DMS53 (cell line): ENCODE measurements around the gene PIAS2.
A peak's percentile ranks its signal among the peaks of the same experiment; 100 is the strongest.
"Not testable (repeated sequence)": the region's sequence is repeated elsewhere in the genome, so short reads cannot be mapped to it uniquely, and the experiment has no call there.

Experiments used
- DNase-seq: peaks from one replicate; lab custom pipeline; 2025; lab: John Stamatoyannopoulos, UW

The PIAS2 gene

DNA sequence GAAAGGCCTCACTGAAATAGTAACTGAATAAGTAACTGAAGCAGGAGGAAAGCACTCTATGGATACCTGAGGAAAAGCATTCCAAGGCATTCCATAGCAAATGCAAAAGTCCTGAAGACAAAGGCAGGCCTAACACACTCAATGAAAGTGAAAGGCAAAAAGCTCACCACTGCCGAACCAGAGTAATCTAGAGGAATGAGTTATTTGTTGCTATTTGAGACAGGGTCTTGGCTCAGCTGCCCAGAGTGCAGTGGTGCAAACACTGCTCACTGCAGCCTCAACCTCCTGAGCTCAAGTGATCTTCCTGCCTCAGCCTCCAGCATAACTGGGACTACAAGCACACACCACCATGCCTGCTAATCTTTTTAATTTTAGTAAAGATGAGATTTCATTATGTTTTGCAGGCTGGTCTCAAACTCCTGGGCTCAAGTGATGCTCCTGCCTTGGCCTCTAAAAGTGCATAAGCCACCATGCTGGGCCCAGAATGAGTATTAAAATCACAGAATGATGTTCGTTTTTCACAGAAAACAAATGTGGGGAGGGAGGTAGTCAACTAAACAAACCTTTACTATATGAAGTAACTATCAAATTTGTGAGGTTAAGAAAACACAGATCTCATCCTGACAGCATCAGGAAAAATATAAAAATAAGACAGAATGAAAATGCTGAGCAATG lies 17.9 kb downstream of the PIAS2 start:
- DNase-seq: no peak

DNA sequence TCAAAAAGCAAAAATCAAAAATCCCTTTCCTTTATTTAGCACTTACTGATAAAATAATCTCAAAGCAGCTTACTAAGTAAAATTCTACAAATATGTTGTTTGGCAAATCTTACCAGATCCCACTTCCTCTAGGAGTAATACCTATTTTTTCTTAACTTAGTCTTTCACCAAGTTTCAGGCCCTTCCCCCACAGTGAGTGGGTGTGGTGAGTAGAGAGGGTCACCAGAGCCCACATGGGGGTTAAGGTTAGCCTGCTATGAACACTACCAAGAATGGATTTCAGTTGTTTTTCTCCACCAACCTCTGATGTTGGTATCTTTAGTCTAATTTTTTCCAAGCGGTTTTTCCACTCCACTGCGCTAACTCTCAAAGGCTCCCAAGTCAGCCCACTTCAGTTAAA lies 23.2 kb downstream of the PIAS2 start:
- no peak for DNase-seq

DNA sequence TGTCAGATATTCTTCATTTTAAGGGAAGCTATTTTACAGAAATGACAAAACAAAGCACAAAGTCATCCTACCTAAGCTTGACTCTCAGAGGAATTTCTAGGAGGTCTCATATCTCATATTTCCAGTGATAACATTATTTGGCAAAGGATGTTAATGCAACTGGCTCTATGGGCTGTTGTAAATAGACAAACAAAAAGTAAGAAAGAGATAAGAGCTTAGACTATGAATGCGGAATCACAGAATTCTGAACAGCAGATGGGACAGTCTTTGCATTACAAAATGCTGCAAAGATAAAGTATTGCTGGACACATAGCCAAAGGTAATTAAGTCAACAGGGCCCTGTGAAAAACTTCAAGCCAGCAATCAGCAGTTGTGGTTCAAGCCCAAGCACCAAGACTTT lies 23.9 kb downstream of the PIAS2 start:
- no peak for DNase-seq

DNA sequence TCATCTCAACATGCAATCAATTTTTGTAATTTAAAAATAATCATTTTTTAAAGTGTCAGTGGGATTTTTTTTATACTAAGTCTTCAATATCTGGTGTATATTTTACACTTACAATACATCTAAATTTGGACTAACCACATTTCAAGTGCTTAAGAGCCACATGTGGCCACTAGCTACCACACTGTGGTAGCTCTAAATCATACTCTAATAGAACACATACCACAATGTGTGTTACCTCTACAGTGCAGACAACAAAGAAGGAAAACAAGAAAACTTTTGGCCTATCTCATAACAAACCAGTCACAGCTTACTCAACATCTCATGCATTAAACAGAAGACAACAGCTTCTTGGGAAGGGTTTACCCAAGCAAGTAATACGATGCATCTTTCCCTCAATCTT lies 24.5 kb downstream of the PIAS2 start:
- DNase-seq: no peak

DNA sequence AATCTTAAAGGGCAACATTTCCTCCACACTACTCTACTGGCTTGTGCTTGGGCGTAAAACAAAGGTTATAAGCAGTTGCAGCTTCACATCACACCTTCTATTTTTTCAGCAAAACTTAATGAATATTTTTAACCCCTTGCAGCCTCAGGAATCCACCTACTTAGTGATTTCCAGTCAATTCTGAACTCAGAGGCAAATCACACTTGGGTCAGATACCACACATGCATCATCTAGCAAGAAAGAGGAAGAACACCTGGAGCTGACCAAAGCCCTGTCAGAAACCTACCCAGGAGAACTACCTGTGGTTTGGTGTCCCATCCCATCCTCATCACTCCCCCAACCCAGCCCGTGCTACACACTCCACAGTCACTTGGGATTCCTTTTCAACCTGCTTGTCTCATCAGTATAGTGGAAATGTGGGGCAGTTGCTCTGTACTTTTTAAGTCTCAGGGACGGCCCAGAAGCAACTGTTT lies 25.5 kb downstream of the PIAS2 start:
- no peak for DNase-seq

DNA sequence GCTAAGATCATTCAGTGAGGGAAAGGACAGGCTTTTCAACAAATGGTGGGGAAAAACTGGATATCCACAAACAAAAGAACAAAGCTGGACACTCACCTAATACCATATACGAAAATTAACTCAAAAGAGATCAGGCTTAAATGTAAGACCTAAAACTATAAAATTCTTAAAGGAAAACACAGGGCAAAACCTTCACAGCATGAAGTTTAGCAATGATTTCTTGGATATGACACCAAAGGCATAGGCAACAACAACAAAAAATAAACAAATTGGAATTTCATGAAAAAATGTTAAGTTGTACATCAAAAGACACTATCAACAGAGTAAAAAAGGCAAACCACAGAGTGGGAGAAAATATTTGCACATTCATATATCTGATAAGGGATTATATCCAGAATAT lies 28.3 kb downstream of the PIAS2 start:
- DNase-seq: no peak

DNA sequence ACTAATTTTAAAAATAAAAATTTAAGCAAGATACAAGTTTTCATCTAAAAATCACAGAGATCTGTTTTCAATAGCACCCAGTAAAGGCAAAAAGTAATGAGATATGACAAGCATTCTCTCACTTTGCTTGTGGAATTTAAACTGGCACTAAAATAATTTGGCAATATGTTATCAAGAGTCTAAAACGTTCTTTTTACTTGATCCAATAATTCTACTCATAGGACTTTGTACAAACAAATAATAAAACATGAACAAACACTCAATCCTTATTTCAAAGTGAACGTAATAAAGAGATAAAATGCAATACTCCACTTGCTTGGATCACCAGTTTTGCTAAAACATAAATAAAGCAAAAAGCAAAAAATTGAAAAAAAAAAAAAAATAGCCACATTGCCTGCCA lies 30.4 kb downstream of the PIAS2 start:
- no peak for DNase-seq

DNA sequence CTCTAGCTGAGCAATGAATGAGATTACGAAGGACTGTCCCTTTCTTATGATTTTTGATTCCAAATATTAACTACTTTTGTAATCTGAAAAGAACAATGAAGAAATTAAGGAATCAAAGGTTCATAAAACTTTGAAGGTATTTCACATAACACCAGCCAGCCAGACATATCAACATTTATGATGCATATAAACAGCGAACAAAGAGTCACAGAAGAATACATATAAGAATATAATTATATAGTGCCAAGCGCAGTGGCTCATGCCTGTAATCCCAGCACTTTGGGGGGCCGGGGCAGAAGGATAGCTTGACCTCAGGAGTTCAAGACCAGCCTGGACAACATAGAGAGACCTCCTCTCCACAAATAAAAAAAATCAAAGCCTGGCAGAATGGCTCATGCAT lies 34.1 kb downstream of the PIAS2 start:
- DNase-seq: no peak

DNA sequence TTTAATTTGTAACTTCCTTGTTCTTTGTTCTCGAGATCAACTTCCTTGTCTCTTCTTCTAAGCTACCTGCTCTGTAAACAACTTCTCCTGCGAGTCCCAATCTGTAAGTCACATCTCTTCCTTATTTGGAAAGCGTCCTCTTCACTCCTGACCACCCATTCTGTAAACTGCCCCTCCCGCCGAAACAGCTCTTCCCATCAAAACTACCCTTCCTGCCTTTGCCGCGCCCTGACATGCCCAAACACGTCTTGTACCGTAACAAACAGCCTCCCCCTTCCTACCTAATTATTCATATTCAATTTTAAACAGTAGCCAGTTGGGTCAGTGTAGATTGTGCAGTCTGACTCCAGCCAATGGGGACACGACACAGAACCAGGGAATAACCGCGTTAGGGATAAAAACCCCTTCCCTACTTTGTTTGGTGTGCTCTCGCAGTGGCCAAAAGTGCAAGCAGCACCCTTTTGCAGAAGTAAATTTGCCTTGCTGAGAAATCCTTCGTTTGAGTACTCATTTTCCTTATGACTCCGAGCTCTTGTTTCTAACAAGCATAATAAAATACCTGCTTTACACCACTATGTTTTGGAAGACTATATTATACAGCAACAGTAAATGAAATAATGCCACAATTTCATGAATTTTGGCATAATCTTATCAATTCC lies 39.8 kb downstream of the PIAS2 start:
- DNase-seq: peak; percentile 57

DNA sequence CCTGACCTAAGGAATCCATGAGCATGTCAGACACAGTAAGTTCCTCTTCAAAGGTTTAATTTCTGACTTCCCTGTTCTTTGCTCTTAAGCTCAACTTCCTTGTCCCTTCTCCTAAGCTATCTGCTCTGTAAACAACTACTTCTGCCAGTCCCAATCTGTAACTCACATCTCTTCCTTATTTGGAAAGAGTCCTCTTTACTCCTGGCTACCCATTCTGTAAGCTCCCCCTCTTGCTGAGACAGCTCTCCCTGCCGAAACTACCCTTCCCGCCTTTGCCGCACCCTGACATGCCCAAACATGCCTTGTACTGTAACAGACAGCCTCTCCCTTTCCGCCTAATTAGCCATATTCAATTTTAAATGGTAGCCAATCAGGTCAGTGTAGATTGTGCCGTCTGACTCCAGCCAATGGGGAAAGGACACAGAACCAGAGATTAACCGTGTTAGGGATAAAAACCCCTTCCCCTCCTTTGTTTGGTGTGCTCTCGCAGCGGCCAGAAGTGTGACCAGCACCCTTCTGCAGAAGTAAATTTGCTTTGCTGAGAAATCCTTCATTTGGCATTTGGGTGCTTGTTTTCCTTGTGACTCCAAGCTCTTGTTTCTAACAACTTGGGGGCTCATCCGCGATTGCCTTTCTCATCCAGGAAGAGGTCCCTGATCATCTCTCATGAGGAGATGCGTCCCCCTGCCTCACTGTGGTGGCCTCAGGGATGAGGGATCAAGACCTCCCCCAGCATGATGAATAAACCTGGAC lies 49.0 kb downstream of the PIAS2 start:
- DNase-seq: no peak

DNA sequence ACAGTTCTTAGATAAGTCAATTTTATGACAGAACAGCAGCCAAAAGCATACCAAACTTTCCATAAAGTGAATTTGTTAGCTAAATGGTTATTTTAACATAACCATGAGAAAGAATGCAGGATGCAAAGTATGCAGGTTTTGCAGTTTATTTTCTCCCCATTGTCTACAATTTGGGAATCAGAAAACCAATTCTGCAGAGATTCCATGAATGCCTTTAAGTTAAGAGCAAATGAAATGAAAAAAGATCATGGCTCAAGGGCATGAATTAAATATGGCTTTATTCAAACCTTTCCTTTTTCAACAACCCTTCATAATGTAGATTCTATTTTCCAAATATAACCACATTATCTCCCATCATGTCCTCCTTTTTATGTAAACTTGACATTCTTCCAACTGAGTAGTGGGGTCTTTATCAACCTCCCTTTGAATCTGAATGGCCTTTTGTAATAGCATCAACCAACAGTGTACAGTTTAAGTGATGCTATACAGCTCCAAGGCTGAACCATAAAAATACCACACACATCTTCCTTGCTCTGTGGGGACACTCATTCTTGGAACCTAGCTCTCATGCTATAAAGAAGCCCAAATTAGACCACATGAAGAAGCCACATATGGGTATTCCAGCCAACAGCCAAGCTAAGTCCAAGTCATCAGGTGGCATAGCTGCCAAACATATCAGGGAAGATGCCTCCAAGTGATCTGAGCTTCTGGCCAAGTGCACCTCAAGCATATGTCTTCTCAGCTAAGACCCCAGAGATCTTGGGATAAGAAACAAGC lies 49.8 kb downstream of the PIAS2 start:
- DNase-seq: no peak

DNA sequence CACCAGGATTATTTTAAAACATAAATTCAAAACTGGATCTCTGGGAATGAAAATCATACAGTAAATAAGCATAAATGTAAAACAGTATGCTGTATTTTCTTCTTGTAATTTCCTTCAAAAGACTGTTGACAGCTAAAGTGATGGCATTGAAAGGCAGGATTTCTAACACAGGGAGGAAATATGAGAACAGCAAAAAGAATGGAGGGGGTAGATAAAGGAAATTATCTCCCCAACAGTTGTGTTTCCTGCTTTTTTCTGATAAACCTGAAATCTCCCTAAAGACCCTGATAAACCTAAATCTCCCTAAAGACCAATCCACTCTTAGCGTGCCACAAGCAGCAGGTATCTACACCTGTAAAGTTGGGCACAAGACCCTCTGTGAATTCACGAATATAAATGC lies 50.8 kb downstream of the PIAS2 start:
- DNase-seq: no peak

DNA sequence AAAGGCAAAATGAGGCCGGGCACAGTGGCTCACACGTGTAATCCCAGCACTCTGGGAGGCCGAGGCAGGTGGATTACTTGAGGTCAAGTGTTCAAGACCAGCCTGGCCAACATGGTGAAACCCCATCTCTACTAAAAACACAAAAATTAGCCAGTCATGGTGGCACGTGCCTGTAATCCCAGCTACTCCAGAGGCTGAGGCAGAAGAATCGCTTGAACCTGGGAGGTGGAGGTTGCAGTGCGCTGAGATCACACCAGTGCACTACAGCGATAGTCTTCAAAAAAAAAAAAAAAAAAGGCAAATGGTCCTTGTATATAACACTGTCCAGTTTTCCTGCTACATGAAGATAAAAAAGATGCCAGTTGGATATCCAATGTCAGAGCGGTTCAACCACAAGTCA lies 52.1 kb downstream of the PIAS2 start:
- not testable (repeated sequence) for DNase-seq

DNA sequence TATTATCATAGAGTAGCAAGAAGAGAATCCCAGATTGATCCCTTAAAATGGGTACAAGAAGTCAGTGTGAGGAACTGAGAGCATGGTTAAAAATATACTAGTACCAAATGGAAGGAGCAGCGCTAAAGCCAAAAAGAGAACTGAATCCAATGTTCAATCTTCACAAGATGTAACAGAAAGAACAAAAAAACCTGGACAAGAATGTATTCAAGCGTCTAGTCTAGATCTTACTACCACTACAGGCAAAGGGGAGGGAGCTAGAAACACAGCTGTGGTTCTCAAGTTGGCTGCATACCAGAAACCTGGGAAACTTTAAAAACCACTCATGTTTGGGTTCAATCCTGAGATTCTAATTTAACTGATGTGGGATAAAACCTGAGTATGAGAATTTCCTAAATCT lies 57.5 kb downstream of the PIAS2 start:
- no peak for DNase-seq

DNA sequence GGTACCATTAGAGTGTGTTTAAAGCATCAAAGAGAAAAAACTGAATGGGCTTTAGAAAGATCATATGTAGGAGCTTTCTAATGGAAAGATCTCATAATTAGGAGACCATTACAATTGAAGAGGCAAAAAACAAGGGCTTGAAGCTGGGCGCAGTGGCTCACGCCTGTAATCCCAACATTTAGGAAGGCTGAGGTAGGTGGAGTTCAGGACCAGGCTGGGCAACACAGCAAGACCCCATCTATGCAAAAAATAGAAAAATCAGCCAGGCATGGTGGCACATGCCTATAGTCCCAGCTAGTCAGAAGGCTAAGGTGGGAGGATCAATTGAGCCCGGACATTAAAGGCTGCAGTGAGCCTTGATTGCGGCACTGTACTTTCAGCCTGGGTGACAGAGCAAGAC lies 59.0 kb downstream of the PIAS2 start:
- DNase-seq: no peak

DNA sequence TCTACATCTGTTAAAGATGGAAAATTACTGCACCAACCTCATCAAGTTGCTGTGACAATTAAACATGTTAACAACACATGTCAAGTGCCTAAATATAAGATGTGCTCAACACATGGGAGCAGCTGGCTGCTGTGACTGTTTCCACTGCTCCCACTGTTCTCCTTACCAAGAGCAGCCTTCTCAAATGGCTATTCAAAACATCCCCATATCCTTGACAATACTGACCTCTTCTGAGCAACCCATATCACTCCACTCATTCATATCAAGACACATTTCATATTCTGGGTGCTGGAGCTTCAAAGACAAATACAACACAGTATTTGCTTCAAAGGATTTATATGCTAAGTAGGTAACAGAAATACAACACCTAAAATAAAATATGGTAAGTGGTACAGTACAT lies 60.3 kb downstream of the PIAS2 start:
- peak; percentile 43 for DNase-seq

DNA sequence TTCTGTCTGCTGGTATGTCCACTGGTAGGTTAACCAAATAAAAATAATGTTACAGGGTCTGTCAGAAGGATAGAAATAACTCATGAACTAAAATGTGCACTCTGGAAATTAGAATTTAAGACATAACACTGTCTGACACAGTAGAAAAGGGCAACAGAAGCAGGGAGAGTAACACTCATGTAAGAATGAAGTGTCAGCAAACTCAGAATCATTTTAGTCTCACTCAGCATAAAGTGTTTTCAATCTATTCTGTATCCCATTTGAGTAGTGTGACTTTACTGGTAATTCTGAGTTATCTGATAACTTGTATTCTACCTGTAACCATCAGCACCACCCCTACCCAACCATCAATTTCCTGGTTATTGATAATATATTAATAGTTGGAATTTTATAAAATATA lies 68.3 kb downstream of the PIAS2 start:
- no peak for DNase-seq

DNA sequence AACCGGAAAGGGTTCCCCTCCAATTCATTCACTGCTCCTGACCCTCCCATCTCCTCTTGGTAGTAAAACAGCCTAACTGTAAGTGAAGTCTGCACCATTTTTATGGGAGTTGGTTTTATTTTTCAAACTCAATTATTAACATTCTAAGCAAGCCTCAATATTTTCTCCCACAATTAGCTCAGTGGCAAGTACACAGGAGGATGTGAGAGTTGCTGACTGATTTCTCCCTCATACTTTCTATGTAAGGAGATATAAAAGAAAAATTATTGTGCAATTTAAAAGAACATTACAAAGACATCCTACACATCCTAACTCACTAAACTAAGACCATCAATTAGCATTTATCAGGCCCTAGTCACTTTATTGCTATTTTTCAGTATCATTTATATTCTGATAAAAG lies 73.9 kb downstream of the PIAS2 start:
- DNase-seq: no peak

DNA sequence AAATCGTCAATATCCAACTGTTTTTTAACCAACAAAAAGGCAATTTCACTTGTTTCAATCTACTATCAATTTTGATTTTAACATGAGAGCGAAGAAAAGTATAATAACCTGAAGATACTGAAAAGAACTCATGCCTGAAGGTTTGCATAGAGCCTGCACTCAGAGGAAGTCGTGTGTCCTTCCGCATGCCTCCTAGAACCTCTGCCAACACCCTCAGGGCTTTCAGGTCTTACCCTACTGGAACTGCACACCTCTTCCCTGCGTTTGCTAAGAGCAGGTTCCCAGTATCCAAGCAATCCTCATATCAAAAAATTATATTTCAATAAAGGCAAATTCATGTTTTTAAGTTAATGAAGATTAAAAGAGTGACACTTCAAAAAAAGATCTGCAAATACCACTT lies 74.7 kb downstream of the PIAS2 start:
- DNase-seq: no peak

DNA sequence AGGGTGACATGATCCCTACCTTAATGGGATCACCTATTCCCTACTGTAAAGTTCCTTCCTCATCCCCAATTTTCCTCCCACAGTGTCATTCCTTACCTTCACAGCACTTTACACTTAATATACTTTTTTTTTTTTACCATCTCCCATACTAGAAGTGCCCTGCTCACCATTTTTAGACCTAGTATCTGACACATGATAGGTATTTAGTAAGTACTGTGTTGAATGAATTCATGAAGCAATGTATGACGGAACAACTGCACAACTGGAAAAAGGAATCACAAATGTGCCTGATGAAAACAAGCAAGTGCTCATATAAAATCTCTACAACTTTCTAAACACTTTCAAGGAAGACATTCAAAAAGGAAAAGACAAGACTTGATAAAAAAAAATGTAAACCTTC lies 83.4 kb downstream of the PIAS2 start:
- no peak for DNase-seq

DNA sequence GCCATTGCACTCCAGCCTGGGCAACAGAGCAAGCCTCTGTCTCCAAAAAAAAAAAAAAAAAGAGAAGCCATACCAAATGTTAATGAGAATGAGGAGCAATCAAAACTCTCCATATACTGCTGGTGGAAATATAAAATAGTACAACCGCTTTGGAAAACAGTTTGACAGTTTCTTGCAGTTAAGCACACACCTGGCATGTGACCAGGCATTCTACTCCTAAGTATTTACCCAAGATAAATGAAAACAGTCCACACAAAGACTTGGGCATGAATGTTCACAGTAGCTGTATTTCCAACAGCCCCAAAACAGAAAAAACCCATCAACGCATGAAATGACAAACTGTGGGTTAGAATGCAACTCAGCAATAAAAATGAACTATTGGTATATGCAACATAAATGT lies 84.5 kb downstream of the PIAS2 start:
- DNase-seq: peak; percentile 37

DNA sequence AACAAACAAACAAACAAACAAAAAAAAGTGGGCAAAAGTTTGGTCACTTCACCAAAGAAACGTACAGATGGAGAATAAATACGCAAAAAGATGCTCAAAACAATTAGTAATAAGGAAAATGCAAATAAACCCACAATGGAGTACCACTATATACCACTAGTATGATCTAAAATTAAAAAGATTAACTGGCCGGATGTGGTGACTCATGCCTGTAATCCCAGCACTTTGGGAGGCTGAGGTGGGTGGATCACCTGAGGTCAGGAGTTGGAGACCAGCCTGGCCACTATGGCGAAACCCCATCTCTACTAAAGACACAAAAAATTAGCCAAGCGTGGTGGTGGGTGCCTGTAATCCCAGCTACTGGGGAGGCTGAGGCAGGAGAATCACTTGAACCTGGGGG lies 84.9 kb downstream of the PIAS2 start:
- not testable (repeated sequence) for DNase-seq

DNA sequence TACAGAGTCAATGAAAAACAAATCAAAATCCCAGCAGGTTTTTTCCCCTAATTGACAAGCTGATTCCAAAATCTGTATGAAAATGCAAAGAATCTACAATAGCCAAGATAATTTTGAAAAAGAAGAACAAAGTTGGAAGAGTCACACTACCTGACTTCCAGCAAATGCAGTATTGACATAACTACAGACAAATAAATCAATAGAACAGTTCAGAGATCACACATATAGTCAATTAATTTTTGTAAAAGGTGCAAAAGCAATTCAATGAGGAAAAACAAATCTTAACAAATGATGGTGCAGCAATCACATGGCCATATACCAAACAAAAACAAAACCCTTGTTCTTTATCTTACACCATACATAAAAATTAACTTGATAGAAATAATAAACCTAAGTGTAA lies 85.9 kb downstream of the PIAS2 start:
- DNase-seq: no peak
